GM21390 (cell line): ENCODE measurements around the gene OIT3.

Experiments
- ATAC-seq: cut with Tn5 transposase; IDR thresholded peaks from one replicate; pipeline ENCODE4 v1.9.1; 2021; ENCODE audit not compliant: unreplicated experiment

OIT3 gene

GRCh38 chr10:72893136-72893798 is at the start of gene OIT3:
Gene OIT3, plus strand, starts transcription at chr10:72893739. Its CDS starts 60 bp downstream, at chr10:72893799.
- ATAC-seq = no peak

DNA sequence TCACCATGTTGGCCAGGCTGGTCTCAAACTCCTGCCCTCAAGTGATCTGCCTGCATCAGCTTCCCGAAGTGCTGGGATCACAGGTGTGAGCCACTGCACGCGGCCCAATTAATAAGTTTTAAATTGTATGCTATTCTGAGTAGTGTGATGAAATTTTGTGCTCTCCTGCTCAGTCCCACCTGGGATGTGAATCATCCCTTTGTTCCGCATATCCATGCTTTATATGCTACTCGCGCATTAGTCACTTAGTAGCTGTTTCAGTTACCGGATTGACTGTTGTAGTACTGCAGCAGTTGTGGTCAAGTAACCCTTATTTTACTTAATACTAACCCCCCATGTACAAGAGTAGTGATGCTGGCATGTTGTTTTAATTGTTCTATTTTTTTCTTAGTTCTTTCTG is 47.3 kb upstream of the OIT3 start:
- ATAC-seq = no peak

- no peak for ATAC-seq
Observed at GRCh38 chr10:72847681-72848080, 45.9 kb upstream of the OIT3 start.

DNA sequence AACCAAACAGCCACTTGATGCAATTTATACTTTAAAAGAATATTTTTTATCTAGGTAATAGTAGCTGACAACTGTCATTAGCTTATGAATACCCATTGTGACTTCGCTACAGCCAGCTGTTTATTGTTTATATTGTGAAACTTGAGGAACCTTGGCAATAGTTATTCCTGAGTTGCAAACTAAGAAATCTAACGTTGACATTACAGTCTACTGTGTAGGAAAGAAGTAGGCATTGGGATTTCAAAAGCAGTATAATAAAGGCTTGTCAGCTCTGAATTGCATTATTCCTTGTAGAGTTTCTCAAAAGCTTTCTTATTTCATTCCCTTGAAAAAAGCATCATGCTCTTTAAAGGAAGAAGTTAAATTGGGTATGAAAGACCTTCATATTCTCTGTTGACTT is 42.7 kb upstream of the OIT3 start:
- no peak for ATAC-seq

DNA sequence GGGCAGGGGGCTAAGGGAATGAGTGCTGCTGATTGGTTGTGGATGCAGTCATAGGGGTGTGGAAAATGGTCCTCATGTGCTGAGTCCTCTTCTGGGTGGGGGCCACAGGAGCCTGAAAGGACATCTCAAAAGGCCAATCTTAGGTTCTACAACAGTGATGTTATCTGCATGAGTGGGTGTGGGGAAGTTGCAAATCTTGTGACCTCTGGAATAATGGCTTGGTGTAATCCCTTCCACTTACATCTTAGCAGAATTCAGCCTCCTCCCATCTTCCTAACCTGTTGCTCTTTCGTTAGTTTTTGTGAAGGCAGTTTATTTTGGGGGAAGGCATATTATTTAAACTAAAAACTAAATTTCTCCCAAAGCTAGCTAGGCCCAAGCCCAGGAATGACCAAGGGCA is 42.0 kb upstream of the OIT3 start:
- no peak for ATAC-seq

DNA sequence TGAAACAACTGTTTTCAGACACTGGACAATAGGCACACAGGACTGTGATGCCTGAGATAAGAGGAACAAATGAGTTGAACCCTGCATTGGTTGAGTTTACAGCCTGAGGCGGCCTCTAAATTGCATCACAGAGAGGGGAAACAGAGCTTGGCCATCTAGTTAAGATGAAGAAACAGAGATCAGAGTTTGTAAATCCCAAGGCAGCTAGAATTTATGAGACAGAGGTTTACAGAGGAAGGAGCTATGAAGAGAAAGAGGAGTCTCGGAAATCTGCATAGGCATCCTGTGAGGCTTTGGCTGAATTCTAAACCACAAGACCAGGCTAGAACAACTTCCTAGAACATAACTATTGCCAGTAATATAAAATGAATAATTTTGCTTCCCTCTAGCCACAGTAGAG is 41.0 kb upstream of the OIT3 start:
- no peak for ATAC-seq

- no peak for ATAC-seq
Observed at GRCh38 chr10:72855129-72855528, 38.4 kb upstream of the OIT3 start.

GRCh38 chr10:72855790-72856189 is 37.7 kb upstream of the OIT3 start:
- no peak for ATAC-seq

GRCh38 chr10:72858067-72858466 is 35.5 kb upstream of the OIT3 start:
- no peak for ATAC-seq

DNA sequence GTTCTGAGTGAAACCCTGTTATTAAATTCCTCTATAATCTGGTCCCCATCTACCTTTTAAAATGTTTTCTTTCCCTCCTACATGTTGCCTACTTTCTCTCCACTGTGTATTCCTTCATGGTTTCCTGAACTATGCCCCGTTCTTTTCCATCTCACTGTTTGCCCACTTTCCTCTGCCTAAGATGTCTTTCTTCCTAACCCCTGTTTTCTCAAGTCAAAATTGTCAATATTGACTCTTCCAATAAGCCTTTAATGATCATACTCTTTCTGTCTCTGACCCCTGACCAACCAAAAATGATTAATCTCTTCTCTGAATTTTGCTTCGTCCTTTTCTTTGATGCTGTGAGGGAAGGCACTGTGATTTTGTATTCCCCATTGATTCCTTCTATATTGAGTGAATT is 30.6 kb upstream of the OIT3 start:
- no peak for ATAC-seq

GRCh38 chr10:72875250-72876055 is 18.1 kb upstream of the OIT3 start:
- ATAC-seq = no peak

GRCh38 chr10:72879245-72879644 is 14.3 kb upstream of the OIT3 start:
- ATAC-seq = no peak

DNA sequence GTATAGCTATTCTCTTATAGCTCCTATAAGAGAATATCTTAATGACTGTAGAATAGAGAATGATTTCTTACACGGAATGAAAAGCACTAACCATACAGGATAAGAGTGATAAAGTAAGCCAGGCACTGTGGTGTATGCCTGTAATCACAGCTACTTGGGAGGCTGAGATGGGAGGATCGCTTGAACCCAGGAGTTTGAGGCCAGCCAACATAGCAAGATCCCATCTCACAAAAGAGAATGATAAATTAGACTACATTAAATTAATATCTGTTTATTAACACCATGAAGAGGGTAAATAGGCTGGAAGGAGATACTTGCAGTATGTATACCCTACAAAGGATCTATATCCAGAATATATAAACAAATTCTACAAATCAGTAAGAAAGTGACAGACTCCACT is 12.2 kb upstream of the OIT3 start:
- ATAC-seq = no peak

GRCh38 chr10:72883861-72884260 is 9.7 kb upstream of the OIT3 start:
- no peak for ATAC-seq

GRCh38 chr10:72885953-72886352 is 7.6 kb upstream of the OIT3 start:
- no peak for ATAC-seq

DNA sequence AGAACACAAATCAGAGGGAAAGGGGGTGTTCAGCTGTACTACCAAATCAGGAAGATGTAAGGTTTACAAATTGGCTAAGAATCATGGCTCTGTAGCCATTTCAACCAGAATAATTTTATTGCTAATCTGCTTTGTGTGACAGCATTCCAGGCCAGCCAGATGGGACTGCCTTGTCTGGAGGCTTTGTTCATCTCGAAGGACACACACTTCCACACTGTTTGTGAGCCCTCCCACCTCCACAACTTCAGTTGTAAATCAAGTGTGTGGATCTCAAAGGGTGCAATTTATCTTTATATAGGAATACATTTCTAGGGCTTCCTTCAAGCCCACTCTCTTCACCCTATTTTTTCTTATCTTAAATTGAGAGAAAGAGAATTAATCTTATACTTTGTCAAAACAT is 6.9 kb upstream of the OIT3 start:
- ATAC-seq = no peak

GRCh38 chr10:72887043-72887442 is 6.5 kb upstream of the OIT3 start:
- ATAC-seq = no peak

GRCh38 chr10:72888151-72888638 is 5.3 kb upstream of the OIT3 start:
- no peak for ATAC-seq

GRCh38 chr10:72889391-72889831 is 4.1 kb upstream of the OIT3 start:
- no peak for ATAC-seq

DNA sequence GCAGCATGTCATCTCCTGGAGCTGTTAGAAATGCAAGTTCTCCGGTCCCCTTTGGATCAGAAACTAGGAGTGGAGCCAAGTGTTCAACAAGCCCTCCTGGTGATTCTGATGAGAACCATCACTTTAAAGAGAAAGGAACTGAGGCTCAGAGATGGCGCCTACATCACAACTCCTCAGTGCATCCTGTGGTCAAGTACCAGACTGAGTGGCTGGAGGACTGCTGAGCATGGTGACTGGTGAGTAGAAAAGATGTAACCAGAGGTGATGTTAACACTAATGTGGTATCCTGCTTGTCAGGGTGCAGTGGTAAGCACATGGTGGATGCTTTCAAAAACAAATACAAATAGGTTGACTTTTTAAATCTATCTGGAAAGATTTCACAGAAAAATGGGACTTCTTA is 3.5 kb upstream of the OIT3 start:
- ATAC-seq = no peak

DNA sequence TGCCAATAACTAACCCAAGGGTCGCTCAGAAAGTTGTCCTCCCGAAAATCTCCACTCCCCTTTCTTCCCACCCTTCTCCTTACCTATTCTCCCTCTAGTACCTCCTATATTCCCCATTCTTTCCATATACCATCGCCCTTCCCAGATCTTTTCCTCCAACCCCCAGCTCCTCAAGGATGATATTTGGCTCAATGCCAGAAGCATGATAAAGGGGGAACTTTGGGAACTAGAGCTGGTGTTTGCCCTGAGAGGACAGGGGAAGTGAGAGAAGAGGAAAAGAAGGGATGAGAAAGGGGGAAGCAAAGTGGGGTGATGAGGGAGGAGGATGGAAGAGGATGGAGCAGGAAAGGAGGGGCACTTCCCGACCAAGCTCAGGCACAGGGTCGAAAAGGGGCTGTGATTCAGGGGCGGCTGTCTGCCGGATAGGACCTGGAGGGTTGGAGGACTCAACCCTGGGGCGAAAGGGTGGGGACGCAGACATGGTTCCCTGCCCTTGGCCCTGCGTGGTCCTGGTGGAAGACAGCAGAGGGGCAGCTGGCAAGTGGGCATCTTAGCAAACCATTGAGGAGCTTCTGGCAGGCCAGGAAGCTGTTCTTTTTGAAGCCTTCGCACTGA is 1.8 kb downstream of the OIT3 start:
- ATAC-seq = no peak

- no peak for ATAC-seq
Observed at GRCh38 chr10:72898616-72899015, 5.1 kb downstream of the OIT3 start.
